T1000 (cell line): ENCODE data around the gene LRRC8E.
"Not testable (repeated sequence)": the region's sequence is repeated elsewhere in the genome, so short reads cannot be mapped to it uniquely, and the experiment has no call there.

Experiments
- DNase-seq: peaks from one replicate; lab custom pipeline; 2025; ENCODE audit warnings: mixed read lengths; lab: John Stamatoyannopoulos, UW

Gene LRRC8E

DNA sequence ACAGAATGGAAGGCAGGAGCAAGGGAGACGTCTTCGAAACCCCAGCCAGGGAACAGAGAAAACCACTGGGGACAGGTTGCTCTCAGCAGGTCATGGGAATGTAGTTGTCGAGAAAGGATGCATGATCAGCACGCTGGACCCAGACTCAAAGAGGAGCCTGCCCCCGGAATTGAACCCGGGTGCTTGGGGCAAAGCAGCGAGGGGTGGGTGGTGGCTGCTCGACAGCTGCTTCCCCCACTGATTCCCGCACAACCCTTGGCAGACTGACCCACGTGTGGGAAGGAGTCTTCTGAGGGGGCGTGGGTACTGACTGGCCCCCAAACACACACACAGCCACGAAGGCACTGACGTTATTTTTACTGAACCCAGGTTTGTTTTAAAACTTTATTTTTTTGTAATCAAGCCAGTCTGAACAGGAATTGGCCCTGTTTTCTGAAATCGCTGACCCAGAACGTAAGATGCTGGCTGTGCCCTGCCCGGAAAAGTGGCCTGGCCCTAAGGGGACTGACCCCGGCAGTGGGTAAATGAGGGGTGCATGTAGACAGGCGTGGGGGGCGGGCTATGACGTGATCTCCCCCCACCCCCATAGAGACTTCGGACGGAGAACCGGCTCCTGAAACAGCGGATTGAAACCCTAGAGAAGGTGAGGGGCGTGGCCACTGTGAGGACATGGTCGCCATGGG lies 32.7 kb upstream of the LRRC8E start:
- DNase-seq = no peak

GRCh38 chr19:7856109-7856591 lies 32.2 kb upstream of the LRRC8E start:
- DNase-seq = no peak

DNA sequence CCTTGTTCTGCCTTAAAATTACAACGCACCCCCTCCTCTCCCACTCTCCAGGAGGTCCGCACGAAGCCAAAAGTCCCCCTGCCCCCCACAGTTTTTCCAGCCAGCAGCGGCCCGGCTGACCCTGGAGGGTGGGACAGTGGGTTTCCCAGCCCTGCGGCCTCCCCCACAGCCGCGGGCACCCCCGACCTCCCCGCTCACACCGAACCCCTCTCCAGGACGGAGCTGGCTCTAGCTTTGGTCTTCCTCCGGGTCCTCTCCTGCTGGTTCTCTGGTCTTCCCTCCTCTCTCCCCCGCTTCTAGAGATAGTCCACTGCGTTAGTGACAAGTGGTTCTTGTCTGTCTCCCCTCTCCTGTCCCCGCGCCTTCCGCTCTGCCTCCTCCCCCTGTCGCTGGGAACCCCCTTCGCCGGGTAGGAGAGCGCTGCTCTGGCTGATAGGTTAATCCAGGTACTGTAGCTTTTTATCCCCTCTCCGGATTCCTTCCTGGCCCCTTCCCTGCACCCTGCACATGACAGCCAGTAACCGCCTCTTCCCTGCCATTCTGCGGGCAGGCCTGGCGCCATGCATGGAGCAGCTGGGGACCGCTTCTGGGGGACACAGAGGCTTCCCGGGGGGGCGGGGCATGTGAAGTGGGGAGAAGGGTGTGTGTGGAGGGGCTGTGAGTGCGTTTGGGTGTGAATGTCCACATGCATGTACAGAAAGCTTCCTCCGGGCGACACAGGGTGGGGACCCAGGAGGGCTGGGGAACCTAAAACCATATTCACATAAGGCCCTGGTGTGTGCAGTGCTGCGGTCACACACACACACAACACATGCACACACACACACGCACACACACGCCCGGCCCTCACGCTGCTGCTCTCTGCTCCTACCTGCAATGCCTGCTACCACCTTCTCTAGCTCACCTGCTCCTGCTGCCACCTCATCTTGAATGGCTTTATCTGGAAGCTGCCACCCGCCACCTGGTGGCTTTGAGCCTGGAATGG lies 31.3 kb upstream of the LRRC8E start:
- no peak for DNase-seq

DNA sequence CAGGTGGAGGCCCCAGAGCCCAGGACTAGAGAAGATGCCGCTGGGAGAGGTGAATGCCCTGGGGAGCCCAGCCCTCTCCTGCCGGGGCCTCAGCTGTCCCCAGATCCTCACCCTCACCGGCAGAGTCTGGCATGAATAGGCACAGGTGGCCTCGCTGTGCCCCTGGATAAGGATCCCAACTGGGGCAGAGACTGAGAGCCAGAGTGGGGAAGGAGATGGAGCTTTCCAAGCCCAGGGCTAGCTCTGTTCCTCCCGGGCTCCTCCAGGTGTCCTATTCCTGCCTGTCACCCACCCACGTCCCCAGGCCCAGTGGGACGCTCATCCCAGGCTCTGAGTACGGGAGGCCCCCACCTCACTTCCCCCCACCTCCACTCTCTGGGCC lies 30.6 kb upstream of the LRRC8E start:
- no peak for DNase-seq

GRCh38 chr19:7858109-7858770 lies 30.1 kb upstream of the LRRC8E start:
- no peak for DNase-seq

DNA sequence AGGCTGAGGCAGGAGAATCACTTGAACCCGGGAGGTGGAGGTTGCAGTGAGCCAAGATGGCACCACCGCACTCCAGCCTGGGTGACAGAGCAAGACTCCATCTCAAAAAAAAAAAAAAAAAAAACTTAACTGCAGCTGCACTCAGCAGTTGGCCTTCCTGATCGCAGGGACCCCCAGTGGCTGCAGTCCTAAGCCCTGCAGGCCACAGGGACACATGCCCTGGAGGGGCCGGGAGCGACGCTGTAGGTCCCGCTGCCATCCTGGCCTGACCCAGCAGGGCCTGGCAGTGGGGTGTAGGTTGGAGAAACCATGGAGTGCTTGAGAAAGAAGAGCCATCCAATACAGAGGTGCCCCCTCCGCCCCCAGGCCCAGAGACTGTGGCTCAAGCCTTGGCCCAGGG lies 29.2 kb upstream of the LRRC8E start:
- DNase-seq = not testable (repeated sequence)

- no peak for DNase-seq
These were observed 28.2 kb upstream of the LRRC8E start for GRCh38 chr19:7859831-7860713.

- DNase-seq = no peak
These were observed 27.3 kb upstream of the LRRC8E start for GRCh38 chr19:7860714-7861618.

DNA sequence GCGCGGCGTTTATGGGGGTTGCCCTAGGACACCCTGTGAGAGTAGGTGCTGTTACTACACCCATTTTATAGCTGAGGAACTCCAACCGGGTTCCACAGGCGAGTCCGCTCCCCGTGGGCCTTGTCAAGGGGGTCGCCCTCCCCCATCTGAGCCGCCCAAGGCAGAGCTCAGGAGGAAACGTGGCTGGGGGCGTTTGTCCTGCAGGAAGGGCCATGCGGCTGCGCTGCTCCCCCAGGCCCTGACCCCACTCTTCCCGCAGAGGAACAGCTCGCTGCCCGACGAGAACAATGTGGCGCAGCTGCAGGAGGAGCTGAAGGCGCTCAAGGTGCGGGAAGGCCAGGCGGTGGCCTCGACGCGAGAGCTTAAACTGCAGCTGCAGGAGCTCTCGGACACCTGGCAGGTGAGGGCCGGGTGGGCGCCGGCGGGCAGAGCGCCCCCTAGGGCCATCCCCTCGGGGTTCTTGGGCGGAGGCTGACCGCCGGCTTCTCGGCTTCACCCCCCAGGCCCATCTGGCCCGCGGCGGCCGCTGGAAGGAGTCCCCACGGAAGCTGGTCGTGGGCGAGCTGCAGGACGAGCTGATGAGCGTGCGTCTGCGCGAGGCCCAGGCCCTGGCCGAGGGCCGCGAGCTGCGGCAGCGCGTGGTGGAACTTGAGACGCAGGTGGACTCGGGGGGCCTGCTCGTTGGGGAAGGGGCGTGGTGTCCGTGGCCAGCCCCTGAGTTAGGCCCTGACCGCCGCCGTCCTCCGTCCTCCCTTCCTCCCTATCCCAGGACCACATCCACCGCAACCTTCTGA lies 26.5 kb upstream of the LRRC8E start:
- DNase-seq = no peak

- DNase-seq = no peak
These were observed 25.8 kb upstream of the LRRC8E start for GRCh38 chr19:7862413-7862951.

- DNase-seq = no peak
These were observed 24.9 kb upstream of the LRRC8E start for GRCh38 chr19:7863157-7863970.

DNA sequence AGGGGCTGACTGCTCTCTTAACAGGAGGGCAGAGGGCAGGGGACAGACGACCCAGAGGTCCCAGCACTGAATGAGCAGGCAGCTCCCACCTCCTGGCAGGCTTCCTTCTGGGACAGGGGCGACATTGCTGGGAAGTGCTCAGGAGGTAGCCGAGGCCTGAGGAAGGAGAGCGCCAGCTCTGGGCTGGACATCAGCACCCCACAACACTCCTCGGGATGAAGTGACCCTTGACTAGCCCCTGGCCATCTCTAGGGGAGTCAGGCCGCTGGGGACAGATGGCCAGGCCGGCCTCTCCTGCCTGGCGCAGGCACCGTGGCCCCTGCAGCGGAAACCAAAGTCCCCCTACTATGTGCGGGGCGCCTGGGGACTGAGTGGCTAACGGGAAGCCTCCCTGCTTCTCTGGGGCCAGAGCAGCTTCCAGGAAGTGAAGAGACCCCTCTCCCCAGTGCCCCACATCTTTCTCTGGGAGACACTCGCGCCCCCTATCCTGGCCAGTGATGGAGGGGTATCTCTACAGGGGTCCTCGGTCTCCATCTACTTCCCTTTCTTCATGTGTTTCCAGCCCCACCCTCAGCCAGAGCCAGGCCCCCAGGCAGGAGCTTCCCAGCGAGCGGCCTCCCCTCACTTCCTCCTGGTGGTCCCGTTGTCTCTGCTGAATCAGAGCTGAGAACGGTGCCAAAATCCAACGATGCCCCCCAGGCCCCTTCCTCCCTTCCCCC lies 24.2 kb upstream of the LRRC8E start:
- no peak for DNase-seq

- DNase-seq = no peak
These were observed 23.6 kb upstream of the LRRC8E start for GRCh38 chr19:7864690-7865074.

DNA sequence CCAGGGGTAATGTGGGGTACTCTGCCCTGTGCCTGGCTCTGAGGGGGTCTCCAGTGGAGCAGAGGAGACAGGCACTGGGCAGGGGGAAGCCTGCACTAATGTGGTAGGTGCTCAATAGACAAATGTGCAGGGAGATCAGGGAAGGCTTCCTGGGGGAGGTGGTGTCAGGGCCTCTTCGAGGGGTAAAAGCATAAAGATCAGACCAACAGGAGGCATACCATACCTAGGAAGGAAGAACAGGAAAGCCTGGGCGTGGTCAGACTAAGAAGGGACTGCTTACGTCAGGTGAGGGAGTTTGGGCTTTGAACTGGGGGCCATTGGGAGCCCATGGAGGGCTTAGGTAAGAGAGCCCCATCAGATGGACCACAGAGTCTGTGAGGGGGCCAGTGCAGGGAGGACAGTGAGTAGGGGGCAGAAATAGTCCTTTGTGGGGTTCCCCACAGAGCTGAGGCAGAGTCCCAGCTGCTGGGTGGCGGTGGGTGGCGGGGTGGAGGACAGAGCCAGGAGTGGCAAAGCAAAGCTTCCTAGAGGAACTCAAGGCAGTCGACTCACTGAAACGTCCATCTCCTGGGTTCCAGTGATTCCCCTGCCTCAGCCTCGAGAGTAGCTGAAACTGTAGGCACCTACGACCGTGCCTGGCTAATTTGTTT lies 22.9 kb upstream of the LRRC8E start:
- DNase-seq = no peak

- DNase-seq = no peak
These were observed 21.8 kb upstream of the LRRC8E start for GRCh38 chr19:7866399-7867091.

DNA sequence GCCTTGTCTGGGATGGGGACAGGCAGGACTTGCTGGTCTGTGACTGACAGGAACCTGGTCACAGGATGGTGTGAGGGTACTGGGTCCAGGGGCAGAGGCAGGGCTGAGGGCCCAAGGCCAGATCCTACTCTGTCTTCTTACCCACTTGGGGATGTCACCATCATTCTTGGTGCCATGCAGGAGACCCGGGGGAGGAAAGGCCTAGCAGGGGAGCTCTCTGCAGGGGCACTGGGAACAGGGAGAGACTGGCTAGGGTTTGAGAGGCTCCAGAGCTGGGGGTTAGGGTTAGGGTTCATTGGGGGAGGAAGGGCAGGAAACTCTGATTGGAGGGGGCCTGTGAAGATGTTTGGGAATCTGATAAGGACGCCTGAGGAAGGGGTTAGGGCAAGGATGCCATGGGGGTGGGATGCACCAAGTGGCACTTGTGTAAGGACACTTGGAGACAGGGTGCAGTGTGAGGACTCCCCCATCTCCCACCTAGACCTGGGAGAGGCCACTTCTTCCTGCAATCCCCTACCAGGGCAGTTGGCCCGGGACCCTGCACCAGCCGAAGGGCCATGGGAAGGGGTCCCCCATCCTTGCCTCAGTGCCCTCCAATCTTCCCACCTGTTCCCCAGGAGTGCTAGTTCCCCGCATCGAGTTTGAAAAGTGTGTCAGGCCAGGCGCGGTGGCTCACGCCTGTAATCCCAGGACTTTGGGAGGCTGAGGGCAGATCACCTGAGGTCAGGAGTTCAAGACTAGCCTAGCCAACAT lies 21.0 kb upstream of the LRRC8E start:
- no peak for DNase-seq
